Kidney capillary endothelial cell (primary cell): ENCODE results near the gene PFKFB2.
A peak's percentile ranks its signal among the peaks of the same experiment; 100 is the strongest.
"Not testable (repeated sequence)": the region's sequence is repeated elsewhere in the genome, so short reads cannot be mapped to it uniquely, and the experiment has no call there.

Source experiments
- DNase-seq: peaks from one replicate; pipeline ENCODE4 v3.0.0-alpha.2; 2018; ENCODE audit warnings: low spot score

Gene PFKFB2

DNA sequence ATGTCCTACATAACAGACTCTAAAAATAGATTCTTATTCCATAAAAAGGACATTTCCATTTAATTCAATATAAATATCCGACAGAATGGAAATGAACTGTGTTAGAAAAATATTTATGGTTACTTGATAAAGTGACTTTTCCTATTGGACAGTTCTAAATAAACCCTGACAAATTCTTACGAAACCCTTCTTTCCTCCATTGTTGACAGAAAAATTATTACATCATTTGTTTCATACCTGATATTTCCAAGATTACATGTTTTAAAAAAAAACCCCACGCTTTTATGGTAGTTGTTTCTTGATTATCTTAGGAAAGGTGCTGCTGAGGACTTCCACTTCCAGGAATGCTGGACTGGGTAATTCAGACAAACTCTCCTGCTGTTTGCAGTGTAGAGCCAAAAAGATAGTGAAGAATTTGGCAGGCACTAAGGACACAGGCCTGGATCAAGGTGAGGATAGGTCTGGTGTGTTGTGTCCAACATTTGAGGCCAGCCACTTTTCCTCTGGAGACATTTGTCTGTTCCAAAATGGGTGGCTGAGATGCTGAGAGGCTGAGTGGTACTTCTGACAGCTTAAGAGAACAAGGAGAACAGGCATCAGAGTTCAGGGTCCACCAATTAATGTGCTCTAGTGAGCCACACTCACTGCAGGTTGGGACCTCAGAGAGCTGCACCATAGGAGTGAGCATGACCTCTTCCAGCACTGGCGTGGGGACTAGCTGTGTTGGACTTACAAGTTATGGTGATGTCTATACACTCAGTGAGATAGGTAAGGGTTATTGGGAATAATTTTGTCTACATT is 13.5 kb upstream of the PFKFB2 start:
- no peak for DNase-seq

DNA sequence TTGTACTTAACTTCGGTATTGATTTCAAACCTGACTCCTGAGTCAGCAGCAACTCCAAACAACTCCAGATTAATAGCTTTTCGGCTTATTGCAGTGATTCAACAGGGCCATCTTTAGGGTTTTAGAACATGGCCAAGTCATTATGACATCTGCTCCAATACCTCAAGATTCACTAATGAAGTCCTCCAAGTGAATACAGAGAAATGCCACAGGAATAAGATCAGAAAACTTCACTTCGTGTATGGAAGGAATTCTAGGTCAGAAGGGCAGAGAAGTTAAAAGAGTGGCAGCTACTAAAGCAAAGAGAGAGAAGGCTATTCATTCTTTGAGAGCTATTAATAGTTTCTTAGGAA is 12.9 kb upstream of the PFKFB2 start:
- no peak for DNase-seq

DNA sequence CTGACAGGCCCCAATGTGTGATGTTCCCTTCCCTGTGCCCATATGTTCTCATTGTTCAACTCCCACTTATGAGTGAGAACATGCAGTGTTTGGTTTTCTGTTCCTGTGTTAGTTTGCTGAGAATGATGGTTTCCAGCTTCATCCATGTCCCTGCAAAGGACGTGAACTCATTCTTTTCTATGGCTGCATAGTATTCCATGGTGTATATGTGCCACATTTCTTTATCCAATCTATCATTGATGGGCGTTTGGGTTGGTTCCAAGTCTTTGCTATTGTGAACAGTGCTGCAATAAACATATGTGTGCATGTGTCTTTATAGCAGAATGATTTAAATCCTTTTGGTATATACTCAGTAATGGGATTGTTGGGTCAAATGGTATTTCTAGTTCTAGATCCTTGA is 11.7 kb upstream of the PFKFB2 start:
- DNase-seq: not testable (repeated sequence)

DNA sequence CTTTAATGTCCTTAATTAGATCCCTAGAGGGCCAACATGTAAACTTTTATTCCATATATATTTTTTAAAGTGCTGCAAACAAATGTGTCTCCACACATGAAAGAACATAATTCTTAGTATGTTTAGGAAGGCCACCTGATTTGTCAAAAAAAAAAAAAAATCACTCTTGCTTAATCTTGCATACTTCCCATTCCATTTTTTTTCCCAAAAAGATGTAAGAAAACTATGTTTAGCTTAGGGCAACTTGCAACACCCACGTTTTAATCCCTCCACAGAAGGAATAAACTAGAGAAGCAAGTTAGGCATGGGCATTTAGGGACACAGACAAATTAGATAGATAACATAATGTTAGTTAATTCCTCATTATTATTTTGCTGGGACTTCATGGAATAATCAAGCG is 7.6 kb upstream of the PFKFB2 start:
- DNase-seq: no peak

DNA sequence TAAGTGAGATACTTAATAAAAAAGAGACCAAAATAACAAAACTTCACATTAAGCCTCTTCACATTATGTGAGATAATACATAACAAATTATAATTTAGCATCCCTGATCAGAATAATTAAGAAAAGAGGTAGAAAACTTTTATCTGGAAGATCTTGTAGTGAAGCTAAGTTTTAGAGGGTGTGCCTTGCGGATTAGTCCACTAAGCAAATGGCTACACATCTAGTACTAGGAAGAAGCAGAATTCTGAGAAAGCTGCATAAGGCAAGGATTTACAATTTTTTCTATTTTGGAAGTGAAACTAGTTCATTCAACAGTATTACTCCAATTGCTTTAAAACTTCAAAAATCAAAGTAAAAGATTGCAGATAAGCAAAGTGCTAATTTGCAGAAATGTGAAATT is 5.6 kb upstream of the PFKFB2 start:
- DNase-seq: no peak

DNA sequence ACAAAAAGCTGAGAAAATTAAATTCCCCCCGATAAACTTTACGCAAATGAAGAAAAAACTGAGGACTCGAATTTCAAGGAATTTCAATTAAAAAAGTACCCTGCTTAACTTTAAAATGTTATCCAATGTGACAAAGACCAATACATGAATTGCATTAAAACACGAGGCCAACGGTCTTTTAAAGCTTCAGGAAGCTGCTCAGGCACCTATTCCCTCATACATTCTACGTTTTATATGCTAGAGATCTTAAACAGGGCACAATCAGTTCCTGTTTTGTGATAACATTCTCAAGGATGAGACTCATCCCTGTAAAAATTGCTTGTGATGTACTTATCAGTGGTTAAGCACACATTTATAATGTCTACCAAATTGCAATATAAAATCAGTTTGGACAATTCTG is 5.0 kb upstream of the PFKFB2 start:
- DNase-seq: no peak

DNA sequence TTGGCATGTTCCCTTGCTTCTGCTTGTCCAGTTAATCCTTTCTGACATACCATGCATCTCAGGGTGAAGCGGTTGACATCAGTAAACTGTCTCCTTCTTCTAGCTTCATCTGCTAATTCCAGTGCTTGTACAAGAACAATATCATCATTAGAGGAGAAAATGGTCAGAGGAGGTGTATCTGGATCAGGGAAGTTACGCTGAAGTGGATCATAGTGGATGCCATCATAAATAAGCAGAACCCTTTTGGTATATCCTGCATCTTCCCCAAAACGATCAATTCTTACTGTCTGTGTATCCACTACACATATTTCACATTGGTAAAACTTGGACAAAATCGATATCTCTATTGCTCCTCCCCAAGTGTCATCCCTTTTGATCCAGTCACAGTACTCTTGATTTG is 4.0 kb upstream of the PFKFB2 start:
- no peak for DNase-seq

DNA sequence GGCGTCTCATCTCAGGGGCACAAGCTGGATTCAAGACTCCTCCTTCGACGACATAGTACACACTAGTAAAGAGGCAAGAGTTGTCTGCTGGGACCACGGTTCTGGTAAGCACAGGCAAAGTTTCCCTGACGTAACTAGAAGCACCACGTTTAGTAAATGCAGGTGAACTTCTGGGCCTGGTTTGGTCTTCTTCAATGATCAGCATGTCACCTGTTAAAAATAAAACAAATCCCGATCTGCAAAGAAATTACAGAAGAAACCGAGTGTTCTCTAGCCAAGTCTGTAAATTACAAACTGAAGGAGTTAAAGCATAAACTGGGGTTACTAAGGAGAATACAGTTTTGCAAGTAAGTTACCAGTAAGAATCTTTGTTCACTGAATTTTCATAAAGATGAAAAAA is 3.6 kb upstream of the PFKFB2 start:
- DNase-seq: no peak

DNA sequence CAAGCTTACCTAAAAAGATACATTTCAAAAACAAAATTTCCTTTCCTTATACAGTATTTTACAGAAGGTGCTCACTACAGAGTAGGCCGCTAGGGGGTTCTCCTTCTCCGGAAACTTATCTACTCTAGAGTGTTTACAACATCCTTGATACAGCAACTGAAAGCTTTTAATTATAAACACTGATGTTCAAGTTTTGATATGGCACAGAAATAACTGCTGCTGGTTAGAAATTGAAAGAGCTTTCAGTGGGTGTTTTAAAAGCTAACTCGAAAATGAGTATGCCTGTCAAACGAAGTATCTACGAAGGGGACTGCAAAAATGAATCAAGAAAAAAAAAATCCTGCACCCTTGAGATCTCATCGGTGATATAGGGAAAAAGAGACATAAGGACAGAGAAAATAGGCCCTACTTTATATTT is 3.1 kb upstream of the PFKFB2 start:
- DNase-seq: peak; percentile 58

DNA sequence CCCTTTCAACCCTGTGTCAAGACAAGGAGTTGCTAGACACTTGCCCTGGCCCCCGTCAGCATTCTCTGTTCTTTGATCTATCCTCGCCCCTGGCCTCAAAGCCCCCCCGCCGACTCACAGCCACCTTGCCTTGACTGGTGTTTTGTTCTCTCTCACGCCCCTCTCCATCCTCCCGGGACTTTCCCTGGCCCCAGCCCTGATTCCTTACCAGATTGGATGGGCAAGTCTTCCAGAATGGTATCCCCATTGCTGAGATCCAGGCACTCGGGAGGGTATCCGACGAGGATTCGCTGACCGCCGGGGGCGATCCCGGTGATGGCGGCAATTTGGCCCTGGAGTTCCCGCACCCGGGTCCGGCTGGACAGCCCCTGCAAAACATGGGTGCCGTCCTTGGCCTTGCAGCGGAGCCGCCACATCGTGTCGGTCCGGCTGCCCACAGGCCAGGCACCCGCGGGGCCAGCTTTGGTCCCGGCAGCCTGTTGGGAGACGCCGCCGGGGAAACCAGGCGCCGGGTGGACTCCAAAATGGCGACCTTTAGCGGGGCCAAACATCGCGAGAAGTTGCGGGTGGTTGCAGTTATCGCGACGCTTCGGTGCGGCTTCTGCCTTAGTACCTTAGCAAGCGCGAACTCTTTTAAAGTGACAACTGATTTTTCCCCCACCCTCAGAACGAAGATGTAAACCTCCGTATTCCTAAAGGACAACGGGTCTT is 2.4 kb upstream of the PFKFB2 start:
- peak; percentile 82 for DNase-seq

DNA sequence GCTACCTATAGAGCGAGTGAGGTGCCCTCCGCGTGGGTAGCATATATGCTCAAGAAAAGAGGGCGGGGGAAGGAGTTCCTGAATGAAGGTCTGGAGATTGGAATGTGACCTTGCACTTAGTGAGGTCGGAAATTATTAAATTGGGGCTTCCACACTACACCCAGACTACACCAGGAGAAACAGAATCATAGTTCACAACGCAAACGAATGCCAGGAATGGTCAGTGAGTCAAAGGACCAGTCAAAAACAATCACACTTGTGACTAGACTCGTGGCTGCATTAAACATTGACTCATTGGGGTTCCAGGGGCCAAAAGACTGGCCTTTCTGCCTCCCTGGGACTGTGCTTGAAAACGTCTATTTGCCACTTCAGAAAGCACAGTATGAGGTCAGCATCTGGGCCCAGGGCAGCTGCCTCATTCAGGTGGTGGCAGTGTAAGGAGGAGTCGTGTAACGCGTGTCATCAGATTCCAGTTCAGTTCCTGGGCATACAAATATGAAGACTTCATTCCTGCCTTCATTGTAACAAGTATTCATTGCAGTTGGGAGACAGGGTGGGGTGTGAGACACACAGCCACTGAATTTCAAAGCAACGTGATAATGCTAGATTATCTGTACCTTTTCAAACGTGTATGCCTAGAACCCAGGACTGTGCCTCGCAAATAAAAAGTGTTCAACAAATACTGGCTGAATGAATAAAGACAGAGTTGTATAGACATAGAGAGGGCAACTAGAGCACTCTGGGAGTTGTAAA is 1.7 kb upstream of the PFKFB2 start, which contains the start of gene YOD1:
TSS of gene YOD1 (minus strand) at position 18 of the 753 bp plus-strand sequence. CDS start 178 bp downstream, outside the sequence.
- DNase-seq: no peak

DNA sequence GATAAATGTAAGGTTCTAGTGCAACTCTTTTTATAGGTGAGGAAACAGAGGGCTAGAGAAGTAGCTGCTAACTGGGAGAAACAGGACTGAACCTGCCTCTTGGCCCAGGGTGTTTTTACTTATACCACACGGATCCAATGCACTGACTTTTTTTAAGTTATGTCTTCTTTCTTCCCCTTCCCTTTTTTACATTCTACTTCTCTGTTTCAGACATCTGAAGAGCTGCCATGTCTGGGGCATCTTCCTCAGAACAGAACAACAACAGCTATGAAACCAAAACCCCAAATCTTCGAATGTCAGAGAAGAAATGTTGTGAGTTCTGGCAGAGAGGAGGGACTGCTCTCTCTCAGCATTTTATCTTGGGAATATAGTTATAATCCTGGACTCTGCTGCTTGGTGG is 1.4 kb downstream of the PFKFB2 start:
- no peak for DNase-seq

DNA sequence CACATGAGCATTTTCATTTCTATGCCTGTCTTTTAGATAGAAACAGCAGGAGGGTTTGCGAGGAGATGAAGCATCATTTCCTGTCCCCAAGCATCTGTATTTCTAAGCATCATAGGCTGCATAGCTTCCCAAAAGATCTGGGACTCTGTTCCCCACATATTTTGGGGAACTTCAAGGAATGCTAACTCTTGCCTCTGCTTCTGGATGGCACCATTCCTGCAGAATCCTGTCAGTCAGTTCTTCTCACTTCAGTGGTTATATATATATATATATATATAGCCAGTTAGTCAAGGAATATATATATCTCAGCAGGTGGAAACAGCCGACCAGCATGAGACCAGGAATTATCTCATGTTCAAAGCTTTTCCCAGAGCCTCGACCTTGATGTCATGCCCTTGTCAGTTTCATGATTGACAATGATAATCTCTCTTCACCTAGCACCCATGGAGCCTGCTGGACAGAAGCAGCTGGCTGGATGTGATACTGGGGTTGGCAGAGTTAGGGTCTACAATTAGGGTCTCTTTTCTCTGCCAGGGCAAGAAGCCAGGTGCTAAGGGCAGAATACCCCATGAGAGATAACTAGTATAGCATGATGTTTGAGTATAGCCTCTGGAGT is 2.4 kb downstream of the PFKFB2 start:
- no peak for DNase-seq

DNA sequence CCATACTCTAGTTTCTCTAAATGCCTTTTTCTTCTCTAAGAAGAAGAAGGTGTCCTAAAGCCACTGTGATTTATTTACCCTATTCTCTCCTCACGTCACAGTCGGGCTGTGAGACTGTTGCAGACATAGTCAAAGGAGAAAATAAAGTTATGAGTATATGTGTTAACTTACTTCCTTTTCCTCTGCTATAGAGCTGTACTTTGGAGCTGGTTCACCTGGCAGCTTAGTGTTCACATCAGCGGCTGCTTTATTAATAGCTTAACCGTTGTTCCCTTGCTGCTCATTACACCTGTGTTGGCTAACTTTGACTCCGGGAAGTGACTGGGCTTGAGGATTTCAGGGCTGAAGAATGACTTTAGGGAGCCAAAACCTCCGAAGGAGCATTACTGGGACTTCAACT is 3.6 kb downstream of the PFKFB2 start:
- no peak for DNase-seq

DNA sequence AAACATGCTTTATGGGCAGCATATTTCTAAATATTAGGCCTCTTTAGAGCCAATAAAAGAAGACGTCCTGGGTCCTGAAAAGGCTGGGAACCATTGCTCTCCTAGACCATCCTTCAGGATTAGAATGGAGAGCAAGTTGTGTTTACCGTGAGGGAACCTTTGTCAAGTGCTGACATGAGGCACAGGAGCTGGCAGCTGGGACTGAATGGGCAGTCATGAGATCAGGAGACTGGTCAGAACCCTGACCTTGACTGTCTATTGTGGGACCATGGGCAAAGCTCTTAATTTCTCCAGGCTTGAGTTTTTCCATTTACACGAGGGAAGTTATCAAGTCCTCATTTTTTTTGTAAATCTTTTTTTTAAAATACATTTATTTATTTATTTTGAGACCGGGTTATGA is 5.2 kb downstream of the PFKFB2 start:
- no peak for DNase-seq

DNA sequence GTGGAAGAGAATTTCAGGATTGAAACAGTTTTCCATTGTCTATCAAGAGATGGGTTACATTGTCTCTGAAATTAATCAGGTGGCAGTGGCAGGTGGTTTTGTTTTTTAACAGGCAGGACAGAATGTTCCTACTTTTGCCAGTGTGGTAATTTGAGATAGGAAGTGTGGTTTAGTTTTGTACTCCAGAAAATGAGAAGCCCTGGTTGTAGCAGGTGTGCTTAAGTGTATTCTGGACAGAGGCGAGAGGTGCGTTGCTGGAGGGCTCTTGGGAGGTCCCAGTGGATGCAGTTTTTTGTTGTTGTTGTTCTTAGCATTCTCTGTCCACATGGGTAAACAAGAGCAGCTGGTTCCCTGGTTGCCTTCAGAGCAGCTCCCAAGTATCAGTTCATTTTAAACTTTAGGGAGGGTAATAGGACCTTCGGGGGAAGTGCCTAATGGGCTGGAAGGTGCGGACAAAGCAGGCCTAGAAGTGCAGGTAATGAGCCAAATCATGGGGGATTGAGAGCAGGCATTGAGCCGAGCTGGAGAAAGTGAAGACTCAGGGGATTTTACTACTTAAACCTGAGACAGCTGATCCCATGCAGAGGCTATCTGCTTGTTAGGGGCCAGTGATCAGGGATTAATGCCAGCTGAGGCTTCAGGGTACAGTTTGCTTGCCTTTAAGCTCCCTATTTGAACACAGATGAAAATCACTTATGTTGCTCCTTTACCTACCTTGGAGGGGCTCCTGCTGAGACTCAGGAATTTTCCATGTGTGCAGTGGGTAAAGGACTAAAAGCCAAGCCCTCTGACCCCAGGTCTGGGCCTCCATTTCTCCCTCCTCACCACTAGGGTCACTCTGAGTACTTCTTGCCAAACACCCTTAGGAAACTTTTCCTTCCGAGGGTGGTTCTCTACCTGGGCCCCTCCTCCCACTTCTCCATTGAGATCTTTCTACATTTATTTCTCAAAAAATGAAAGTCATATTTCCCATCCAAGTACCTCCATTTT is 6.1 kb downstream of the PFKFB2 start:
- no peak for DNase-seq

DNA sequence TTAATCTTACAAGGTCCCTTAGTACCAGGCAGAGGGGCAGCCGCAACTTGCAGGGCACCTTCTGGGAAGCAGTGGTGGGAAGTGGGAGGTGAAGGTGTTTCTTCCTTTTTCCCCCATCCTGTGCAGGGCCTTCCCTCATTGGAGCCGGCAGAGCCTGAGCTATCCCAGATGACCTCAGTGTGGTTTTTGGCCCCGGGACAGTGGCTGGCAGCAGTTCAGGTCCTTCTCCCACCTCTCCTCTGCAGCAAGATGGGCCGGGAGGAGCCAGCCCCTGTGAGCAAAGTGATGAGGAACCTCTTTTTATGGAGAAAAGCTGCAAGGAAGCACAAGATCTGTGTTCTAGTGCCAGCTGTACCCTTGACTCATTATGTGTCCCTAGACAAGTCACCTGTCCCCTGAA is 6.8 kb downstream of the PFKFB2 start:
- DNase-seq: no peak

DNA sequence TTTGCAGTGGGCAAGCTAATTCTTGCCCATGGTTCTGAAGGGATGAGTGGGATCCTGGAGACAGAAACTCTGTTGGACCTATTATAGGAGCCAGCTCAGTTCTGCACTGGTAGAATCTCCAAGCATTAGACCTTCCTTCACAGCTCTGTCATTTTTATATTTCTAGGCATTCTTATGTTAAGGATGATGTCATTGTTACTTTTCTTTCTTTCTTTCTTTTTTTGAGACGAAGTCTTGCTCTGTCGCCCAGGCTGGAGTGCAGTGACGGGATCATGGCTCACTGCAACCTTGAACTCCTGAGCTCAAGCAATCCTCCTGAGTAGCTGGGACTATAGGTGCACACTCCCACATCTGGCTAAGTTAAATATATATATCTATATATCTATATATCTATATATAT is 7.5 kb downstream of the PFKFB2 start:
- DNase-seq: no peak

DNA sequence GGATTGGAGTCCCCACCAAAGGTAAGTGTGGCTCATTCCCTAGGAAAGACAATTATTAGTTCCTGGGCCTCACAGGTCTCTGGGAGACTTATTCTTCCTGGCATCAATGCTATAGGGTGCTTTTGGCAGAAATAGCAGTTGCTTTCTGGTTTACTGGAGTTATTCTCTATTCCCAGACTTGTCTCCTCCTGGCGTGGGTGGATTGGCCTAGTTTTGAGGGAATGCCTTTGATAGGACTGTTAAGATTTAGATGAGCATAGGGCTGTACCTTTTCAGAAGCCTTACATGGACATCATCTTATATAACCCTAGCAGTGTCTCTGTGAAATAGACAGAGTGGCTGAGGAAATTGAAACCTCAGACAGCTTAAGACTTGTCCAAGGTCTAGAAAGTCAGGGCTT is 9.0 kb downstream of the PFKFB2 start:
- no peak for DNase-seq

DNA sequence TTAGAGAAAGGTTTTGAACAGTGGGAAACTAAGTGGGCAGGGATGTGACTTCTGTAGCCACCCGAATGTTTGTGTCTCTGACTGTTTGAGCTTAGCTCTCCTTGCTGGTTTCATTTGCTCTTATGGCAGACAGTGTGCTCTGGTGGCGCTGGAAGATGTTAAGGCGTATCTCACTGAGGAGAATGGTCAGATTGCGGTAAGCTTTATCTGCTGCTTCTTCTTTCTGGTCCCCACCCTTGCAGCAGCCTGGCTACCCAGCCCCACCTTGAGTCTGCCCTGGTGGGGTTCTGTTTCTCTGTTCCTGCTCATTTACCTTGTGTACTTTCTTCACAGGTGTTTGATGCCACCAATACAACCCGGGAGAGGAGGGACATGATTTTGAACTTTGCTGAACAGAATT is 9.9 kb downstream of the PFKFB2 start:
- DNase-seq: no peak

DNA sequence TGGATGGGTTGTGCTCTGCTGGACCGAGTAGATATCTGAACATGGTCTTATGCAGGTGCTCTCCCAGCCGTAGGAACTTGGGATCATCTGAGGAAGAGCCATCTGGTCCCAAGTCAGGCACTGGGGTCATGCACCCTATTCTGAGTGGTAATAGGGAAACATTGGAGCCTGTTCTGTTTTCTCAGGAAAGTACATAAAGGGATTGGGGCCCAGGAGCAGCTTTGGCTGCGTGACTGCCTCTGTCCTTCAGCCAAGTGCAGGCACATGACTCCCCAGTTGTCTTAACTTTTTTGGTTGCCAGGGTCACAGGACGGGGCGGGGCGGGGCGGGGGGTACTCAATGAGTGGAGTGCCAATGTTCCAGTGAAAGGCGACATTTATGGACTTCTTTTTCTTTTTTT is 11.5 kb downstream of the PFKFB2 start:
- DNase-seq: no peak
